NCI-H446 (cell line): ENCODE results near the gene CDY2B.
"Not testable (repeated sequence)": the region's sequence is repeated elsewhere in the genome, so short reads cannot be mapped to it uniquely, and the experiment has no call there.

Experiments
- DNase-seq, 2 experiments: peaks; one replicate each; lab custom pipeline; 2025; lab: John Stamatoyannopoulos, UW

CDY2B gene

GRCh38 chrY:17880120-17880519 is at the start of gene CDY2B:
TSS of gene CDY2B (minus strand) at chrY:17880220. CDS start at chrY:17879892, 328 bp downstream.
- not testable (repeated sequence) for DNase-seq

GRCh38 chrY:17908009-17908408 is 28.0 kb upstream of the CDY2B start:
- DNase-seq = not testable (repeated sequence)

GRCh38 chrY:17907351-17907750 is 27.3 kb upstream of the CDY2B start:
- DNase-seq = not testable (repeated sequence)

- DNase-seq = not testable (repeated sequence)
These were observed 1.7 kb upstream of the CDY2B start for GRCh38 chrY:17881697-17882096.

GRCh38 chrY:17876767-17877166 is 3.3 kb downstream of the CDY2B start:
- not testable (repeated sequence) for DNase-seq

GRCh38 chrY:17875401-17875800 is 4.6 kb downstream of the CDY2B start:
- DNase-seq = not testable (repeated sequence)

- DNase-seq = not testable (repeated sequence)
These were observed 8.7 kb downstream of the CDY2B start for GRCh38 chrY:17871194-17871903.

- DNase-seq = not testable (repeated sequence)
These were observed 9.3 kb downstream of the CDY2B start for GRCh38 chrY:17870737-17871136.

GRCh38 chrY:17867850-17868249 is 12.2 kb downstream of the CDY2B start:
- not testable (repeated sequence) for DNase-seq

- not testable (repeated sequence) for DNase-seq
These were observed 19.4 kb downstream of the CDY2B start for GRCh38 chrY:17860634-17861033.

GRCh38 chrY:17856963-17857848 is 22.8 kb downstream of the CDY2B start:
- DNase-seq = not testable (repeated sequence)

GRCh38 chrY:17856508-17856907 is 23.5 kb downstream of the CDY2B start:
- DNase-seq = not testable (repeated sequence)

- not testable (repeated sequence) for DNase-seq
These were observed 30.9 kb downstream of the CDY2B start for GRCh38 chrY:17849131-17849530.

GRCh38 chrY:17832149-17832548 is 47.9 kb downstream of the CDY2B start:
- DNase-seq = not testable (repeated sequence)
